GM12872 (cell line): ENCODE results near the gene TBC1D16.

Experiments used
- CTCF ChIP-seq: IDR thresholded peaks from 3 replicates; pipeline ENCODE4 v1.5.1; 2011; ENCODE audit warnings: low read depth, mild to moderate bottlenecking, low read length, moderate library complexity; ENCODE audit not compliant: insufficient read depth

The TBC1D16 gene

DNA sequence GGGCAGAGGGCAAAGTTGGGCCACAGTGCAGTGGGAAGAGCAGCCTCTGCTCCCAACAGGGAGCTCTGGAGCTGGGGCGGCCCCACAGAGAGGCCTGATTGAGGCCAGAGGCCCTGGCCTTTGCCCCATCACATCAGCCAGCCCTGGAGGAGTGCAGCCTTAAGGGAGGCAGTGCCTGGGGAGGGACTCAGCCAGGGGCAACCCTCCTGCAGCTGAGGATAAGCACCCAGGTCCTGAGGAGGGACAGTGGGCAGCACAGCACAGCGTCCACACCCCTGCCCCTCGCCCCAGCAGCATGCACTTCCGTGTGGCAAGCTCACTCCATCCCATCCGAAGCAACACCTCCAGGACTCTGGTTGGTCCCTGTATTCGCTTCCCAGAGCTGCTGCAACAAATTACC, 134.5 kb downstream of the TBC1D16 start:
- TF ChIP-seq CTCF = no peak

- TF ChIP-seq CTCF = no peak
These were observed 136.1 kb downstream of the TBC1D16 start for GRCh38 chr17:79899584-79899983.

DNA sequence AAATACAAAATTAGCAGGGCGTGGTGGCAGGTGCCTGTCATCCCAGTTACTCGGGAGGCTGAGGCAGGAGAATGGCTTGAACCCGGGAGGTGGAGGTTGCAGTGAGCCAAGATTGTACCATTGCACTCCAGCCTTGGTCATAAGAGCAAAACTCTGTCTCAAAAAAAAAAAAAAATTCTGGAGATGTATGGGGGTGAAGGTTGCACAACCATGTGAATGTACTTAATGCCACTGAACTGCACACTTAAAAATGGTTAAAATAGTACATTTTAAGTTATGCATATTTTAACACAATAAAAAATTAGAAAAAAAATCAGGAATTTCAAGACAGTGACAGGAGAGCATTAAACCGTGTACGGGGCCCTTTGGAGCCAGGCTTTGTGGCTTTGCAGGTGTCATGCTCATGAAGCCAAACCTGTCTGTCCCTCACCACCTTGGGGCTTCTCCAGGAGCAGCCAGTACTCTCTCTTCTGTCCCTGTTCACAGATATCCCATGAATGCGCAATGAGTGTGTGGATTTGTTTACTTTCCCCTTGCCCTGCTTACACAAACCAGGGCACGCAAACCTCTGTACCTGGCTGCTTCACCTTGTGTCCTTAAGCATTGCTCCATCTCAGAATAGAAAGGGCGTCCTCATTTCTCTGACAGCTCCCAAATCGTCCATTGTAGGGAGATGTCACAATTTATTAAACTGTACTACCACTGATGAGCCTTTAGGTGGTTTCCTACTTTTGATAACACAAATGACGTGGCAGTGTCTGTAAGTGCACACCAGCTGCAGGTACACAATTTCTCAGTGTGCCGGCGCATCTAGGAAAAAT, 138.2 kb downstream of the TBC1D16 start:
- TF ChIP-seq CTCF = no peak

DNA sequence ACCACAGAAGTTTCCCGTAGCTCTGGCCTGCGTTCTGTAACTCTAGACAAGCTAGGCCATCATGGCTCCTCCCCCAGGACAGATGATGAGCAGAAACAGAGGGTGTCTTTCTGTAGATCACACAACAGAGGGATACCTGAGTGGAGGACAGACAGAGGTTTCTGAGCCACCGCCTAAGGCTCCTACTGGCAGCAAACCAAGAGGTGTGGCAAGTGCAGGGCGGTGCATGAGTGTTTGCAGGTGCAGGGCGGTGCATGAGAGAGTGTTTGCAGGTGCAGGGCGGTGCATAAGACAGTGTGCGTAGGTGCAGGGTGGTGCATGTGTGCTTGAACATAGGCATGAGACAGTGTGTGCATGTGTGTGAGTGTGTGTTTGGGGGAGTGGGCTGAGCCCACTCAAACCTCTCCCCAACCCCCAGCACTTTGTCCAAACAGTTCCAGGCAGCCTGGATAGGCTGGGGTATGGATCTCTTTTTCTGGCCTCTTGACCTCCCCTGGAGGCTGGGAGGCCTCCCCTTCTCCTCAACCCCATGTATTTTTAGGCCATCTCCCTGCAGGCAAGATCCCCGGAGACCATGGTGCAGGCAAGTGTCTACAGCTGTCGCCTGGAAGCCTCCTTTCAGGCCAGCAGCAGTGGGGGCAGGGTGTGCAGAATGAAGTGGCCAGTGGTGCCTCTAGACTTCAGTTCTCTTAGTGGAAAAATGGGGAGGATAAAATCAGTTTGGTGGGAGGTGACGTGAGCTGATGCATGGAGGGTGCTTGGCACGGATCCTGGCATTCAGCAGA, 143.0 kb downstream of the TBC1D16 start:
- no peak for TF ChIP-seq CTCF

- TF ChIP-seq CTCF = no peak
These were observed 144.4 kb downstream of the TBC1D16 start for GRCh38 chr17:79891113-79891730.

GRCh38 chr17:79890706-79891105, 145.0 kb downstream of the TBC1D16 start:
- no peak for TF ChIP-seq CTCF
